Colonic mucosa (tissue), 4 donors: Measurements from ENCODE around the gene ARMH3. TPM values are rescaled to one million over a fixed set of nuclear protein-coding genes. Genes with fewer than 3 reads are reported as not detected.
"Not testable (repeated sequence)": the region's sequence is repeated elsewhere in the genome, so short reads cannot be mapped to it uniquely, and the experiment has no call there.

Experiments used
- DNase-seq: peaks from one replicate; pipeline ENCODE4 v3.0.0-alpha.2; 2020
- H3K27ac ChIP-seq: fragments of 200-600 bp; one replicate; pipeline ENCODE4 v1.8.0; 2021
- H3K27me3 ChIP-seq: fragments of 200-600 bp; one replicate; pipeline ENCODE4 v1.8.0; 2021
- H3K36me3 ChIP-seq: fragments of 200-600 bp; one replicate; pipeline ENCODE4 v1.8.0; 2021
- H3K4me1 ChIP-seq: fragments of 200-600 bp; one replicate; pipeline ENCODE4 v1.8.0; 2021; ENCODE audit warnings: mild to moderate bottlenecking
- H3K4me3 ChIP-seq: fragments of 200-600 bp; one replicate; pipeline ENCODE4 v1.8.0; 2021
- H3K9ac ChIP-seq, 2 donors: one replicate each; pipeline ENCODE4 v1.7.0; 2013; ENCODE audit warnings: control low read depth in 2 of 2, low read depth in 2 of 2, low read length in 2 of 2
- H3K9me3 ChIP-seq: fragments of 200-600 bp; one replicate; pipeline ENCODE4 v1.8.0; 2021
- CTCF ChIP-seq: fragments of 200-600 bp; IDR thresholded peaks from one replicate; pipeline ENCODE4 v1.8.0; 2022; ENCODE audit warnings: antibody characterized with exemption, mild to moderate bottlenecking
- intact Hi-C: fragments of 100-400 bp; cut with DNase I; formaldehyde crosslinking; loops from one replicate; pipeline ENCODE4 v1.14.1; 2022
- total RNA-seq, 2 donors: library from RNA; stranded (reverse); fragmentation: NEBNext Ultra II Directional in 1 of 2; extraction: Animal tissue kit (Norgen Biotek cat#: 25700) in 1 of 2; gene quantifications; one replicate each; pipeline ENCODE4 v1.2.1, GENCODE V29; 2021
- donor health status: healthy.
- donor health status: DM: no; HTN: no; CAD: no.
- donor health status: DM: no; HTN: no; CAD: no.

The ARMH3 gene
- total RNA-seq, 2 donors from 2014 or later: 25.1 to 31.3 TPM

- Histone ChIP-seq H3K27me3 (no peaks in the 10 kb centered on the region), H3K36me3 (peaks cover 6% of the 10 kb centered on the region), H3K27ac (no peak overlapping the region), H3K4me3 (no peak overlapping the region), H3K9ac (no peak overlapping the region), H3K9me3 (no peaks in the 10 kb centered on the region), H3K4me1 (no peaks in the 10 kb centered on the region)
- DNase-seq: no peak
- intact Hi-C loops: no loop called here
- no peak for TF ChIP-seq CTCF
Measured at GRCh38 chr10:102017295-102017694, 38.7 kb downstream of the ARMH3 start.

GRCh38 chr10:102016416-102016815 lies 39.6 kb downstream of the ARMH3 start:
- Histone ChIP-seq H3K27me3 (no peaks in the 10 kb centered on the region), H3K4me1 (no peaks in the 10 kb centered on the region), H3K4me3 (no peak overlapping the region), H3K36me3 (peaks cover 6% of the 10 kb centered on the region), H3K9me3 (no peaks in the 10 kb centered on the region), H3K9ac (no peak overlapping the region), H3K27ac (no peak overlapping the region)
- DNase-seq: no peak
- intact Hi-C loops: no loop called here
- no peak for TF ChIP-seq CTCF

- DNase-seq: no peak
- no peak overlapping the region for H3K27ac ChIP-seq
- intact Hi-C loops: loop anchor here (2.0 kb wide), 2 partner anchors 122 to 170 kb away; no protein-coding TSS in a partner anchor
- no peaks in the 10 kb centered on the region for H3K9me3 ChIP-seq
- no peak overlapping the region for H3K4me3 ChIP-seq
- no peaks in the 10 kb centered on the region for H3K27me3 ChIP-seq
- no peaks in the 10 kb centered on the region for H3K4me1 ChIP-seq
- H3K36me3 ChIP-seq: no peaks in the 10 kb centered on the region
- TF ChIP-seq CTCF: no peak
- H3K9ac ChIP-seq: no peak overlapping the region
Measured at GRCh38 chr10:102010961-102011360, 45.0 kb downstream of the ARMH3 start.

GRCh38 chr10:102009801-102010425 lies 46.1 kb downstream of the ARMH3 start:
- no peaks in the 10 kb centered on the region for H3K36me3 ChIP-seq

GRCh38 chr10:102007796-102008195 lies 48.2 kb downstream of the ARMH3 start:
- Histone ChIP-seq H3K36me3 (no peaks in the 10 kb centered on the region), H3K9me3 (no peaks in the 10 kb centered on the region), H3K27ac (no peak overlapping the region), H3K4me3 (no peak overlapping the region), H3K9ac (no peak overlapping the region), H3K4me1 (no peaks in the 10 kb centered on the region), H3K27me3 (no peaks in the 10 kb centered on the region)
- DNase-seq: no peak
- intact Hi-C loops: no loop called here
- no peak for TF ChIP-seq CTCF

More at GRCh38 chr10:102009801-102010425, 46.1 kb downstream of the ARMH3 start:
- TF ChIP-seq CTCF: peak; percentile 86
- Histone ChIP-seq H3K9ac (no peak overlapping the region), H3K27me3 (no peaks in the 10 kb centered on the region), H3K4me3 (no peak overlapping the region), H3K4me1 (no peaks in the 10 kb centered on the region), H3K9me3 (no peaks in the 10 kb centered on the region), H3K27ac (no peak overlapping the region)
- intact Hi-C loops: loop anchor here (2.0 kb wide), 2 partner anchors 121 to 169 kb away; no protein-coding TSS in a partner anchor
- peak; percentile 49 for DNase-seq

GRCh38 chr10:102007031-102007430 lies 48.9 kb downstream of the ARMH3 start:
- H3K36me3 ChIP-seq, H3K4me3 ChIP-seq, H3K27me3 ChIP-seq, DNase-seq, H3K4me1 ChIP-seq, H3K27ac ChIP-seq, H3K9ac ChIP-seq, intact Hi-C loops, H3K9me3 ChIP-seq: not testable (repeated sequence)
